Skin epidermis (tissue), 12 donors: ENCODE measurements around the gene TTLL12.

Source experiments
- H3K27ac ChIP-seq, 21 experiments: fragments of 200-600 bp; sonication (generic) in 11 of 21; one replicate each; pipeline ENCODE4 v1.5.0; 2020; ENCODE audit warnings: mild to moderate bottlenecking in 3 of 21, inconsistent platforms in 2 of 21, moderate library complexity in 2 of 21
- H3K4me3 ChIP-seq, 7 experiments: fragments of 200-600 bp; sonication (generic) in 2 of 7; one replicate each; pipeline ENCODE4 v1.5.0; 2020; ENCODE audit warnings: inconsistent platforms in 2 of 7, mild to moderate bottlenecking in 2 of 7, moderate library complexity in 1 of 7

The TTLL12 gene

DNA sequence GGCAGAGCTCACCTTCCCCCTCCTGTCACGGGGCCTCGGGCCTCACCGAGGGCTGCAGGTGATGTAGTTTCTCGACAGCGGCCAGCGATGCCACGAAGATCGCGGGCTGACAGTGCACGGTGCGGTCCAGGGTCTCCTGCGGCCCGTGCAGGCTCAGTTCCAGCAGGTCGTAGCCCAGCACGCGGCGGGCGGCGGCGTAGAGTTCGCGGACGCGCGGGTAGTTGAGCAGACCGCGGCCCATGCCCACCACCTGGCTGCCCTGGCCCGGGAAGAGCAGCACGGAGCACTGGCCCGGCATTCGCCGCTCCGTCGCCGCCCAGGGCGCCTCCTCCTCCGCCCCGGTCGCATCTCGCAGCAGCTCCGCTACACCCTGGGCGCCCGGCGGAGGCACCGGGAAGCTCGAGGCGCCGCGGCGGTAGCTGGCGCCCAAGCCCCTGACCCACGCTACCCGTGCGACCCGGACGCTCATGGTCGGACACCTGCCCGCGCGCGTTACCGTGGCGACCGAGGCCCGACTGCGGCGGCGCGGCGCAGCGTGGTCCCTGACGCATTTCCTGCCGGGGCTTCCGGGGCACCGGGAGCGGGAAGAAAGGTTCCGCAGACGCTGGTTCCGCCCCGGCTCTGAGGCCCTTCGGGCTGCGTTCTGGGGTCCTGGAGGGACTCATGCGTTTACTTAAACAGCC, 43.9 kb downstream of the TTLL12 start, which contains the start of gene MCAT:
Gene MCAT, minus strand, starts transcription at position 519 of the 683 bp plus-strand sequence. Its CDS starts 50 bp downstream, at position 469.
- peak within 1 kb of the TSS; percentile 52 to 99 (median 89) for H3K4me3 ChIP-seq
- peak within 1 kb of the TSS in 20 of 21 experiments; percentile 45 to 94 (median 80) for H3K27ac ChIP-seq

DNA sequence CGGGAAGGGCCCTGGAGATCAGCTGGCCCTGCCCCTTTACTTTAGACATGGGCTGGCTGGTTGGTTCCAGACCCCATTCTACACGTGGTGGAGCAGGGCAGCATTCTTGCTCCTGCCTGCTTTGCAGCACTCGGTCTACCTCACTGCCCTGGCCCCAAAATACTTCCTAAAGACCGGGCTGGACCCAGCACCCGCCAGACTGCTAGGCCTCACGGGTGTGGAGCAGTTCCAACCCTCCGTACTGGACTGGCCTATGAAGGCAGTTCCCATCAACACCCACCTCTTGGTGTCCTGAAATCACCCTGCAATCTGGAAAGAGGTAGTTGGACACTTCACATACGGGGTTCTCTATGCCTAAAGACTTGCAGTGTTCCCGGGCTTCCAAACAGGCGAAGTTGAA, 50.1 kb downstream of the TTLL12 start:
- no peak overlapping the region for H3K4me3 ChIP-seq
- H3K27ac ChIP-seq, result peak overlapping the region in 6 of 21 experiments; percentile 5 to 28 (median 18)

DNA sequence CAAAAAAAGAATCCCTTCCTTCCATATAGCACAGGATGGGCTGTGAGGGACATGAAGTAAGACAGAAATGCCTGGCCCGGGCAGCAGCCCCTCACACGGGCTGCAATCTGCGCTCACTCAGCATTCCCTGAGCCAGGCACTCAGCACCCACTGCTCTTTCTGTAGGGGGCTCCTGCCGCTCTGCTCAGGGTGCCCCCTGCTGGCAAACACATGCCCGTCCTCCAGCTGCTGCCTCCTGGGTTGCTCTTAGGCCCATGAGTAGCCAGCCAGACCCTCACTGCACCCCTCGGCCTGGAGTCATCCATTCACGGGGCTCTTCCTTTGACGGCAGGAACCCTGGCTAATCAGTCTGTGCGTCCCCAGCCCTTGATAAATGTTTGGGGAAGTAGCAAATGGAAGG, 50.7 kb downstream of the TTLL12 start:
- H3K27ac ChIP-seq, result peak overlapping the region in 6 of 21 experiments; percentile 5 to 28 (median 18)
- no peak overlapping the region for H3K4me3 ChIP-seq

DNA sequence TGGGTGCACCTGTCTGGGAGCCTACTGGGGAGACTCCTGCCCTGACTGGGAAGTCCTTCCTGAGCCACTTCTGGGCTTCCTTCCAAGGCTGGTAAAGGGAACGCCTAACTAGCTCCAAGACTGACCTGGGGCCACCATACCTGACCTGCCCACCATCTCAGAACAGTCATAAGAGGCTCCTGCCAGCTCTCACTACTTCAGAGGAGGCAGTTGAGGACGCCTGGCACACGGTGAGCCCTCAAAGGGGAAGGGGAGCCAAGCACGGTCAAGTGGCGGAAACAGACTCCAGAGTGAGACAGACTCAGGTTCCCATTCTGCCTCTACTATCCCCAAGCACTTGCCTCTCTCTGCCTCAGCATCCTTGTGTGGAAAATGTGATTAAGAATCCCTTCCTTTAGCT, 51.4 kb downstream of the TTLL12 start:
- H3K27ac ChIP-seq, result no peak overlapping the region

DNA sequence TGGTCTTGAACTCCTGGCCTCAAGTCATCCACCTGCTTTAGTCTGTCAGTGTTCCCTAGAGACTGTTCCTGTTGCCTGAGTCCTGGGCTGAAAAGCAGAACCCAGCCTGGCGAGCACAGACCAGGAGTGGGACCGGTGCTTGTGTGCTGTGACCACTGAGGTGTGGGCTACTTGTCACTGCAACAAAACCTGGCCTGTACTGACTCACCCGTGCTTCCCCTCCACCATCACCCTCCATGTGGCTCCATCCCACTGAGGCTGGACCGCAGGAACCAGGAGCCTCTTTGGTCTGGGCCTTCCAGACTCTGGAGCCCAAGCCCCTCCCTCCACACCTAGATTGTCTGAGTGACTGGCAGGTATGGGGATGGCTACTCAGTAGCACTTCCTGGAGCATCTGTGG, 52.4 kb downstream of the TTLL12 start:
- H3K27ac ChIP-seq, result no peak overlapping the region
- no peak overlapping the region for H3K4me3 ChIP-seq

More for the DNA sequence above, 51.4 kb downstream of the TTLL12 start:
- H3K4me3 ChIP-seq, result no peak overlapping the region

DNA sequence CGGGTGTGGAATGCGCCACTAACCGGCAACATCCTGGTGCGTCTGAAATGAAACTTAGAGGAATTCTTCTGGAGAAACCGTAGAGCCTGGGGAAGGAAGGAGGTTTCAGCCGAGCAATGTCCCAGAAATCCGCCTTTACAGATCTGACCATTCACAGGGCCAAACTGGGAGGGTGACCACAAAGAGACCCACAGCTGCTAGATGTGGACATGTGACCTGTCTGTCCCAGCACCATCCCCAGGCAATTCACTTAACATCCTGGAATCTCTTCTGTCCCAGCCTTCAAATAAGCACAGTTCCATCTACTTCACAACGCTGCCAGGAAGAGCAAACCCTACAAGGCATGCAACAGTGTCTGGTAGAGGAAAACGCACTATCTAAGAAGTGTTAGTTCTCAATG, 53.5 kb downstream of the TTLL12 start:
- Histone ChIP-seq H3K27ac (no peak overlapping the region), H3K4me3 (no peak overlapping the region)

DNA sequence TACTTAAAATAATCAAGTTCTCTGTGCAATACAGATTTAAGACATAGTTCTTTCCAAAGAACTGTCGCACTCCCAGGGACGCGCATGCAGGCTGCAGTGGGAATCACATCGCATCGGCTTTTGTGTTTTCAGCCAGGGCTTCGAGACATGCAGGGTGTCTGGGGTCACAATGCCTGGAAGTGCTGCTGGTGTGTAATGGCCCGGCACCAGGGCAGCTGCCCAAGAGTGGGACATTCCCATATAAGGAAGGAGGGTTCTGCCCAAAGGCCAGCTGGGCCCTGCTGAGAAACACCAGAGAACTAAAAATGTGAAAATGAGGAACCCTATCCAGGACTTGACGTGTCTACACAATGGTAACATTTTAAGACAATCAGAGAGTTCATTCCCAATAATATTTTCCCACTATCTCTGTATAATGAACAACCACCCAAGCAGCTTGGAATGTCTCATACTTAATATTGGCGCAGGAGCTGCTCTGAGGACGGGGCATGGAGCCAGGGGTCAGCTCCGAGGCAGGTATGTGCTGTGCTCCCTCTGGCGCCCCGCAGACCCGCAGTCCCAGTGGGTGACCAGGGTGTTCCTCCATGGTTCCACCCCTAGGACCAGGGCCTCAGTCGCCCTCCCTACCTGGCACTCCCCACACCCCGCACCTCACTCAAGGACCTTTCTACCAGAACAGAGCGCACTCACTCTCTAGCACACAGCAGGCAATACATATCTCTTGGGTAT, 55.0 kb downstream of the TTLL12 start:
- Histone ChIP-seq H3K27ac (no peak overlapping the region), H3K4me3 (no peak overlapping the region)

DNA sequence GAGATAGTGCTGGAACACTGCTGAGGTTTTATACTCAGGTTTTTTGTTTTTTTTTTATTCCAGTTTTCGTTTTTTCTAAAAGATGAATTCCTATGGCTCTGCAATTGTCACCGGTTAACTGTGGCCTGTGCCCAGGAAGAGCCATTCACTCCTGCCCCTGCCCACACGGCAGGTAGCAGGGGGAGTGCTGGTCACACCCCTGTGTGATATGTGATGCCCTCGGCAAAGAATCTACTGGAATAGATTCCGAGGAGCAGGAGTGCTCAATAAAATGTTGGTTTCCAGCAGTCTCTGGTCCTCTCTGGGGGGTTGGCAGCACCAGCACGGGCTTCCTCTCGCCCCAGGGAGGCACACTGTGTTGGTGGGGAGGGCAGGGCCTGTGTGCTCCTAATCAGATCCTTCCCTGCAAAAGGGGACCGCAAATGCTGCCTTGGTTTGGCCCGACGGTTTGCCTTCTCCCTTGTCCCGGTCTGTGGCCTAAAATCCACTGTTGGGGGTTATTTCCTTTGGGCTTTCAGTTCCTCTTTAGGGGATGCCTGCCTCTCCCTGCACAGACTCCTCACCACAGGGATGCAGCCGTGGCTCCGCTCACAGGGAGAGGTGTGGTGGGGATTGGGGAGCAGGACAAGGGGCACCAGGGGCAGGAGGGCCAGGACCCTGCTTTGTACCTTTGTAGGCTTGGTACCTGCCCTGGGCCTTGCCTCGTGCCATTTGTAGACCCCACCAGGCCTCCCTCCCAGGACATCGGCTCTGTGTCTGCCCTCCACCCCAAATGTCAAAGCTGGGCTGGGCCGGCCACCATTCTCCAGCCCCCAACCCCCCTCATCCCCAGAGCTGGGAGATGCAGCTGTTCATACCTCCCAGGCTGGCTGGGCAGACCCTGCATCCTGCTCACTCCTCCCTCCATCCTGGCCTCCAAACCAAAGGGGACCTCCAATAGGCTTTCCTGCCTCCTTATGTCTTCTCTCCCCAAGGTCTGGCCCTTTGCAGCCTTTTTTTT, 57.2 kb downstream of the TTLL12 start:
- H3K4me3 ChIP-seq, result no peak overlapping the region
- H3K27ac ChIP-seq, result no peak overlapping the region

DNA sequence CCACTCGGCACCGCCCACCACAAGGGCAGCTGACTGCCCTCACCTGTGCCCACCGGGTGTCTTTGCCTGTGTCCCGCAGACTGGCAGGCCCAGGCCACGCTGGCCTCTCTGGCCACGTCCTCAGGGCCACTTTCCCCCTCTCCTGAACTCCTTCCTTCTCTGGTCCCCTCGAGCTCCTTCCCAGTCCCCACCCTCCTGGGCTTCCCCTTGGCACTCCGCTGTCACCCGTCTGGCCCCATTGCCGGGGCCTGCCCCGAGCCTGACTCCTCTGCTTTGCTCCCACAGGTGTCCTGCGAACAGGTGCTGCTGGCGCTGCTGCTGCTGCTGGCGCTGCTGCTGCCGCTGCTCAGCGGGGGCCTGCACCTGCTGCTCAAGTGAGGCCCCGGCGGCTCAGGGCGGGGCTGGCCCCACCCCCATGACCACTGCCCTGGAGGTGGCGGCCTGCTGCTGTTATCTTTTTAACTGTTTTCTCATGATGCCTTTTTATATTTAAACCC, 58.0 kb downstream of the TTLL12 start:
- Histone ChIP-seq H3K27ac (no peak overlapping the region), H3K4me3 (no peak overlapping the region)

DNA sequence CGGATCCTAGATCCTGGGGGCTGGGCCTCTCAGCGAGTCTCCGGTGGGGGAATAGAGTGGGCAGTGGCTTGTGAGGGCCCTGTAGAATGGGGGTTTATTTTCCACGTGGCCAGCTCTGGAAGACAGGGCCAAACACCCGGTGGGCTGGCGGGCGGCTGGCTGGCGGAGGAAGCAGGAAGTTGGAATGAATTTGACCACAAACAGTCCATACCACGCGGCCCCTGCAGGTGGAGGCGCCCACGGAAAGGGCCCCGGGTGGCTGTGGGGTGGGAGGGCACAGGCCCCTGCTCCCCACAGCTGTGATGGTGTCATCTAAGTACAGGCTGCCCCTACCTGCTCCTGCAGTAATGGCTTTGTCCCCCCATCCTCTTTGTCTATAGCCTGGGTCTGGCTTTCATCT, 58.8 kb downstream of the TTLL12 start:
- Histone ChIP-seq H3K4me3 (no peak overlapping the region), H3K27ac (peak overlapping the region in 1 of 21 experiments; percentile 8)

DNA sequence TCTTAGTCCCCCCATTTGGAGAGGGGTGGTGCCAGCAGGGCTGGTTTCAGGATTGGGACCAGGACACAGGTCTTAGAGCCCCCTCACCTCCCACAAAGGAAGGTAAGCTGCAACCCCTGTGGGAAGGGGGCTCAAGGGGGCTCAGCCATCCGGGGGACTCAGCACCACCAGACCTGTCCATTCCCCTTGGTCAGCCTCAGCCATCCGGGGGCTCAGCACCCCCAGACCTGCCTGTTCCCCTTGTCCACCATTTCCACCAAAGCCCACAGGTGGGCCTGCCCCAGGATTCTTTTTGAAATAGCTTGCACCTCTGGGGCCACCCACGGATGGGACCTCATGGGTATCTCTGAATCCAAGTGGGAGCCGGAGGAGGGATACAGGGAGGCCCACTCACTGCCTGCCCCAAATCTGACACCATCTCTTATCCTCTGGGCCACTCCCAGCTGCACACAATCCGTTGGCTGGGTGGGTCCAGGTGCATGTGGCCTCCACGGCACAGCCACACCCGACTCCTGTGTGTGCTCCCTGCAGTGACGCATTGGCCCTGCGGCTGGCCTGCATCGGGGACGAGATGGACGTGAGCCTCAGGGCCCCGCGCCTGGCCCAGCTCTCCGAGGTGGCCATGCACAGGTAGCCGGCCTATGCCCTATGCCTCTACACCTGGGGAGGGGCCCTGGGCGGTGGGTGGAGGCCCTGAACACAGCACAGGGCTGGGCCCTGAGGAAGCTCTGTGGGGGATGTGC, 59.6 kb downstream of the TTLL12 start:
- Histone ChIP-seq H3K4me3 (no peak overlapping the region), H3K27ac (peak overlapping the region in 3 of 21 experiments; percentile 3 to 48 (median 8))

DNA sequence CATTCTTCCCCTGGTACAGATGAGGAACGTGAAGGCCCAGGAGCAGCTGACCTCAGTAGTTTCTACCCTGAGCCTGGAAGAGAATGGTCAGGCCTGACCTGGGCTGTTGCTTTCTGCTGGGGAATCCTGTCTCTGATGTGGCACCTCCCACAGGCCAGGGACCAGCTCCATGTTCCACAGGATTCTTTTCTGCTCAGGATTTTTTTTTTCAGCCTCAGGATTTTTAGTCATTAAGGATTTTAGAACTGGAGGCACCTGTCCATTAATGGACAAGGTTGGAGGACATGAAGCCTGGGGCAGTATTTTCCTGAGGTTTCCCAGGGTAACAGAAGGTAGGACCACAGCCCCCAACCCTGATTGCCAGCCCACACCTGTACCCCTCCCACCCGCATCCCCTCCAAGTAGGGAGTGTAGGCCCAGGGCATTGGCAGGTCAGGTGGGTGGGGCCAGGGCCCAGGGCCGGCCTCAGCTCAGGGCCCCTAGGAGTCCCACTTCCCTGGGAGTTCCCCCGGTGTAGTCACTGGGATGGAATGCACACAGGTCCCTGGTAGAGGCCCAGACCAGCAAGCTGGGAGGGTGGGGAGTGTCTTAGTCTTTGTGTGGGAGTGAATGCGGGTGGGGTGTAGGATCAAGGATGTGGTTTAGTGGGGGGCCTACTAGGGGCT, 60.3 kb downstream of the TTLL12 start:
- no peak overlapping the region for H3K4me3 ChIP-seq

DNA sequence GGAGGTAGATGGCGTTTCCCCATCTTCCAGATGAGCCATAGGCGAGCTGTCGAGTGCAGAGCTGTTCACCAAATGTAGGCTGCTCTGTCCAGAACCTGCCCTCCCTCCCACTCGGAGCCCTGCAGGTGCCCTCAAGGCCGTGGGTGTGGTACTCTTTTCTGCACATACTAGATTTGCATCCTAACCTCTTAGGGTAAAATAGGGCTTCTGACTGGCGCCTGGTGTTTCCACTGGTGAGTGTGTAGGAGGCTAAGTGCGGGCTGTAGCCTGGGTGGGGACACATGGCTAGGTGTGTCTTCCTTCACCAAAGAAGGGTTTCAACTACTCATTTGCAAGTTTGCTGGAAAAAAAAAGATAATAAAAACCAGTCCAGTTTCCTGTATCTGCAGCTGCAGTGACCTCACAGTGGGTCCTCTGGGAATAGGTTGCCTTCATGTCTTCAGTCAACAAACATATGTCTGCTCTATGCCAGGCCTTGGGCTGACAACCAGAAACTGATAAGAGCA, 67.9 kb downstream of the TTLL12 start:
- H3K4me3 ChIP-seq, result no peak overlapping the region
- H3K27ac ChIP-seq, result no peak overlapping the region

More for the DNA sequence above, 60.3 kb downstream of the TTLL12 start:
- peak overlapping the region in 2 of 21 experiments; percentile 3 to 48 for H3K27ac ChIP-seq

DNA sequence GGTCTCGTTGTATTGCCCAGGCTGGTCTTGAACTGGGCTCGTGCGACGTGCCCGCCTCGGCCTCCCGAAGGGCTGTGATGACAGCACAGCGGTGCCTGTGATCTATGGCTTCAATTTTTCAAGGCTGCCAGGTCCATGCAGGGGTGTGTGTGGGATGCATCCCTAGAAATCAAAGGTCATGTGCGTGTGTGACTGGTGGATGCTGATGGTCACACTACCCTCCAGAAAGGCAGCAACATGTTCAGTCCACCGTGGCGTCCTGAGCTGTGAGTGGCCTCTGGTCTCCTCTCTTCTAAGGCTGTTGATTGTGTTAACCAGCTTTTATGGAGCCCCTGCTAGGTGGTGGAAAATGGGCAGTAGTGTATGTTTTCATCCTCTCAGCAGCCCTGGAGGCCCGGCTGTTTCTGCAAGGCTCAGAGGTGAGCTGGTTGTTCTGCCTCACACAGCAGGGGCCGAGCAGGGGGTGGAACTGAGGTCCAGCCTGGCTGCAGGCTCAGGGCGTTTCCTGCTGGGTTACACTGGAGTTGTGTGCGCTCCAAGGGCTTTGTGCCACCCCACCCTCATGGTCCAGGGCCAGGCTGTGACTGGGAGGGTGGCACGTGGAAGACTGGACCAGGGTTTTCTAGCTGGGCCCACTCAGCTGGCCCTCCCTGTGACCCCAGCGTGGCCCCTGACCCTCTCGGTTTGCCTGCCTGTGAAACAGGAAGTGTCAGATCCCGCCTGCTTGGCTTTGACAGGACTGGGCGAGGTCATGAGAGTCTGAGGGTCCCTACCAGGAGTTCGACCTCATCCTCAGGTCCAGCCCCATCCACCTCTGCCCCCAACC, 68.7 kb downstream of the TTLL12 start:
- Histone ChIP-seq H3K4me3 (no peak overlapping the region), H3K27ac (no peak overlapping the region)

DNA sequence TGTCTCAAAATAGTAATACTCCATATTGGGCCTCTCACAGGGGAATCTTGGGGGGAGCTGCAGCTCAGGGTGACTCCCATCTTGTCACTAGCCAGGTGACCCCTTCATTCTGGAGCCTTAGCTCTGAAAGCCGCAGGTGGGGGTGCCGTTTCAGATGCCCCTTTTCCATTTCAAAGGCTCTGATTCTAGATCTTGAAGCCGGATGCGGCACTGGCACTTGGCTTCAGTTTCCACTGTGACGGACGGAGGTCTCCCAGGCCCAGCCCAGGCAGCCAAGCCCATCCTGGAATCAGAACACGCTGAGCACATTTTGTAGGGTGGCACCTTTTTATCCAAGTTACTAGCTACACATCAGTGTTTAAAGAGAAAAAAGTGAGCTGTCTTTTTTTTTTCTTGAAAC, 70.0 kb downstream of the TTLL12 start:
- Histone ChIP-seq H3K27ac (no peak overlapping the region), H3K4me3 (no peak overlapping the region)
